RWPE2 (cell line): ENCODE results near the gene IL16.

Experiments used
- ATAC-seq: fragments of 200-7000 bp; cut with Tn5 transposase; 3 replicates; pipeline ENCODE4 v1.9.1; 2021; ENCODE audit warnings: low read depth
- DNase-seq: peaks from one replicate; pipeline ENCODE4 v3.0.0-alpha.2; 2020; ENCODE audit warnings: low spot score
- H3K27ac ChIP-seq: fragments of 450-650 bp; 2 replicates; pipeline ENCODE4 v1.5.1; 2017; ENCODE audit warnings: mild to moderate bottlenecking; ENCODE audit not compliant: poor library complexity, severe bottlenecking
- H3K27me3 ChIP-seq: fragments of 250-450 bp; sonication (Bioruptor Pico); 2 replicates; pipeline ENCODE4 v1.5.1; 2021; ENCODE audit warnings: mild to moderate bottlenecking, moderate library complexity; ENCODE audit not compliant: insufficient read depth, poor library complexity, severe bottlenecking
- H3K36me3 ChIP-seq: fragments of 250-450 bp; sonication (Bioruptor Pico); 2 replicates; pipeline ENCODE4 v1.5.1; 2020; ENCODE audit warnings: low read depth, mild to moderate bottlenecking, moderate library complexity
- H3K4me1 ChIP-seq: fragments of 250-450 bp; sonication (Bioruptor Pico); 2 replicates; pipeline ENCODE4 v1.5.1; 2021; ENCODE audit warnings: mild to moderate bottlenecking, moderate library complexity; ENCODE audit not compliant: insufficient read depth, poor library complexity, severe bottlenecking
- H3K4me3 ChIP-seq: fragments of 250-450 bp; sonication (Bioruptor Pico); 2 replicates; pipeline ENCODE4 v1.5.1; 2021; ENCODE audit warnings: mild to moderate bottlenecking, moderate library complexity; ENCODE audit not compliant: severe bottlenecking
- H3K9me3 ChIP-seq: fragments of 250-450 bp; sonication (Bioruptor Pico); 2 replicates; pipeline ENCODE4 v1.5.1; 2021; ENCODE audit warnings: mild to moderate bottlenecking, moderate library complexity; ENCODE audit not compliant: severe bottlenecking
- CTCF ChIP-seq: fragments of 450-650 bp; IDR thresholded peaks from one replicate; pipeline ENCODE4 v1.5.1; 2017; ENCODE audit warnings: mild to moderate bottlenecking, moderate library complexity; ENCODE audit not compliant: poor library complexity, severe bottlenecking

IL16 gene

GRCh38 chr15:81211376-81211775, 14.7 kb downstream of the IL16 start:
- Histone ChIP-seq H3K4me3 (no peak overlapping the region), H3K9me3 (peaks cover 6% of the 10 kb centered on the region), H3K27me3 (no peaks in the 10 kb centered on the region), H3K36me3 (no peaks in the 10 kb centered on the region), H3K27ac (no peak overlapping the region), H3K4me1 (no peaks in the 10 kb centered on the region)
- no peak for DNase-seq
- no peak for ATAC-seq
- no peak for TF ChIP-seq CTCF

- no peaks in the 10 kb centered on the region for H3K4me1 ChIP-seq
- no peak overlapping the region for H3K4me3 ChIP-seq
- no peaks in the 10 kb centered on the region for H3K36me3 ChIP-seq
- ATAC-seq (no peak), DNase-seq (no peak)
- H3K9me3 ChIP-seq = no peaks in the 10 kb centered on the region
- no peak for TF ChIP-seq CTCF
- H3K27me3 ChIP-seq = no peaks in the 10 kb centered on the region
- no peak overlapping the region for H3K27ac ChIP-seq
These were observed 17.3 kb downstream of the IL16 start for GRCh38 chr15:81213982-81214381.

- no peak for DNase-seq
- H3K36me3 ChIP-seq = no peaks in the 10 kb centered on the region
- ATAC-seq = no peak
- H3K27me3 ChIP-seq = no peaks in the 10 kb centered on the region
- no peak overlapping the region for H3K27ac ChIP-seq
- no peaks in the 10 kb centered on the region for H3K9me3 ChIP-seq
- H3K4me1 ChIP-seq = no peaks in the 10 kb centered on the region
- TF ChIP-seq CTCF = no peak
- no peak overlapping the region for H3K4me3 ChIP-seq
These were observed 18.9 kb downstream of the IL16 start for GRCh38 chr15:81215531-81215930.

DNA sequence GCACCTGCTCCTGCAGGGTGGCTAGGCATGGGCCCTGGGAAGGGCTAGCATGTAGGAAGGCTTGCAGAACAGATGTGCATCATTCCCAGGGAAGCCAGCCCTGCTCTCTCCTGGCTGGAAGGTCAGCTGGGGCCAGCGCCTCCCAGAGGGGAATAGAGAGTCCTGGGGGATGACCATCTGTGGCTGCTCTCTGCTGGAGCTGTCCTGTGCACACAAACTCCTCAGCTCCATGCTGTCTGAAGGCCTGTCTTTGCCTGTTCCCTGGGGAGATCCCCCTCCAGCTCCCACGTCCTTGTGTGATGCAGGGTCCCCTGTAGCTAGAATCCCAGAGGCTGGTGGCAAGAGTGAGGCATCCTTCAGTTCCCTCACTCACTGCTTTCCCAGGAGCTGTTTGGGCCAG, 19.3 kb downstream of the IL16 start:
- Histone ChIP-seq H3K36me3 (no peaks in the 10 kb centered on the region), H3K27ac (no peak overlapping the region), H3K4me1 (no peaks in the 10 kb centered on the region), H3K27me3 (no peaks in the 10 kb centered on the region), H3K9me3 (no peaks in the 10 kb centered on the region), H3K4me3 (no peak overlapping the region)
- ATAC-seq = no peak; the same call in 2 of the 3 replicates
- no peak for TF ChIP-seq CTCF
- DNase-seq = no peak

GRCh38 chr15:81216422-81216821, 19.7 kb downstream of the IL16 start:
- no peak for TF ChIP-seq CTCF
- H3K27ac ChIP-seq = no peak overlapping the region
- H3K27me3 ChIP-seq = no peaks in the 10 kb centered on the region
- H3K36me3 ChIP-seq = no peaks in the 10 kb centered on the region
- DNase-seq (no peak), ATAC-seq (no peak)
- no peak overlapping the region for H3K4me3 ChIP-seq
- H3K9me3 ChIP-seq = no peaks in the 10 kb centered on the region
- H3K4me1 ChIP-seq = no peaks in the 10 kb centered on the region
